HG03354 (cell line): ENCODE results near the gene SIRT1.
"Not testable (repeated sequence)": the region's sequence is repeated elsewhere in the genome, so short reads cannot be mapped to it uniquely, and the experiment has no call there.

Experiments used
- ATAC-seq: cut with Tn5 transposase; IDR thresholded peaks from one replicate; pipeline ENCODE4 v1.9.1; 2021; ENCODE audit warnings: mild to moderate bottlenecking; ENCODE audit not compliant: unreplicated experiment, poor library complexity, severe bottlenecking

The SIRT1 gene

DNA sequence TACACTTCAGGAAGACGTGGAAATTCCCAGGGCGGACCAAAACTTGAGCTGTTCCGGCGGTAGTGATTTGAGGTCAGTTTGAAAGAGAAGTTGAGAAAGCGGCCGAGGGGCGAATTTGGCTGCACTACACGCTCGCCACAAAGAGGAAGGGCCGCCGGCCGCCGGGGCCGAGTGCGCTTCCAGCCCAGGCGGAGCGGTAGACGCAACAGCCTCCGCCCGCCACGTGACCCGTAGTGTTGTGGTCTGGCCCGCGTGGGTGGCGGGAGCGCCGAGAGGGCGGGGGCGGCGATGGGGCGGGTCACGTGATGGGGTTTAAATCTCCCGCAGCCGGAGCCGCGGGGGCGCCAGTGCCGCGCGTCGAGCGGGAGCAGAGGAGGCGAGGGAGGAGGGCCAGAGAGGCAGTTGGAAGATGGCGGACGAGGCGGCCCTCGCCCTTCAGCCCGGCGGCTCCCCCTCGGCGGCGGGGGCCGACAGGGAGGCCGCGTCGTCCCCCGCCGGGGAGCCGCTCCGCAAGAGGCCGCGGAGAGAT, at the start of gene SIRT1:
SIRT1 (plus strand) TSS at position 344 of the 529 bp plus-strand sequence; CDS start at position 410, 66 bp downstream.
- peak; percentile 89 for ATAC-seq

DNA sequence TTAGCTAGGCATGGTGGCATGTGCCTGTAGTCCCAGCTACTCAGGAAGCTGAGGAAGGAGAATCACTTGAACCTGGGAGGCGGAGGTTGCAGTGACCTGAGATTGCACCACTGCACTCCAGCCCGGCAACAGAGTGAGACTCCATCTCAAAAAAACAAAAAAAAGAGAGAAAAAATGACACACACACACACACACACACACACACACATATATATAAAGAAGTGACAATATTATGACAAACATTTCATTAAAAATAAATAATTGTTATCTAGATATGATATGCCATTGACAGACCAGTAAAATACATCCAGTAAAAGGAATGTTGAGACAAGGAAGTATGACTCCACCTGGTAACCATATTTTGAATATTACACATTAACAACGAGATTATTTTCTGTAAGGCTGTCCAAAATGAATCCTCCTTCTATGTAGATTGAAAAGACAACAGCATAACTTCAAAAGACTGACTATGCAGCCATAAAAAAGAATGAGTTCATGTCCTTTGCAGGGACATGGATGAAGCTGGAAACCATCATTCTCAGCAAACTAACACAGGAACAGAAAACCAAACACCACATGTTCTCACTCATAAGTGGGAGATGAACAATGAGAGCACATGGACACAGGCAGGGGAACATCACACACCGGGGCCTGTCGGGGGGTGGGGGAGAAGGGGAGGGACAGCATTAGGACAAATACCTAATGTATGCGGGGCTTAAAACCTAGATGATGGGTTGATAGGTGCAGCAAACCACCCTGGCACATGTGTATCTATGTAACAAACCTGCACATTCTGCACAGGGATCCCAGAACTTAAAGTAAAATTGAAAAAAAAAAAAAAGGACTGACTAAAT, 48.7 kb upstream of the SIRT1 start:
- ATAC-seq = not testable (repeated sequence)

DNA sequence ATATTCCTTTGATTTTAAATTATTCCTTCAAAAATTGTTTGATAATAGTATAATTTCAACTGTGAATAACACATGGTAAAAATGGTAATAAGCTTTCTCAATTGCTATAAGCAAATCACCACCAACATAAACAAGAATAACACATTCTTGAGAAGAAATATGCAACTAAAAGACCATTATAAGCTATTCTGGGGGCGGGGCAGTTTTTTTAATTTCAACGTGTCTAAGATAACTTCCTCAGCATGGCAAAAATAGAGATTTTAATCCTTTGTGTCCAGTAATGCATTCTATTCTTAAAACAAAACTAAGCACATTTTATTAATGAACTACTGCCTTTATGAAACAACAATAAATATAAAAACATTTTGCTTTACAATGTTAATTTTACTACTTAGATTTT, 48.0 kb upstream of the SIRT1 start:
- ATAC-seq = no peak

DNA sequence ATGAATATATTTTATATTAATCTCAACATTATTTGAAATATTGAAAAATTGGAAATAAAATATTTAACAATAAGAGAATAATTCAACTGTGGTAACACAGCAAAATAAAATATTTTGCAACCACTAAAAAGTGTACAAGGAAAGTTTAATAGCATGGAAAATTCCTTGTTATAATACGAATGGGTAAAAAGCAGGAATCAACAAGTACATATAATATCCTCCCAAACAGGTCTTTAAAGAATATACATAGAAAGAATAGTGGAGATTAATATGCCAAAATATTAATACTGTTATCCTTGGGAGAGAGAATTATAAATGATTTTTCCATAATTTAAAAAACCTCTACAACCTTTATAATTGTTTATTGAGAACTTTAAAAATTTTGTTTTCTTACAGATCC, 47.5 kb upstream of the SIRT1 start:
- no peak for ATAC-seq

DNA sequence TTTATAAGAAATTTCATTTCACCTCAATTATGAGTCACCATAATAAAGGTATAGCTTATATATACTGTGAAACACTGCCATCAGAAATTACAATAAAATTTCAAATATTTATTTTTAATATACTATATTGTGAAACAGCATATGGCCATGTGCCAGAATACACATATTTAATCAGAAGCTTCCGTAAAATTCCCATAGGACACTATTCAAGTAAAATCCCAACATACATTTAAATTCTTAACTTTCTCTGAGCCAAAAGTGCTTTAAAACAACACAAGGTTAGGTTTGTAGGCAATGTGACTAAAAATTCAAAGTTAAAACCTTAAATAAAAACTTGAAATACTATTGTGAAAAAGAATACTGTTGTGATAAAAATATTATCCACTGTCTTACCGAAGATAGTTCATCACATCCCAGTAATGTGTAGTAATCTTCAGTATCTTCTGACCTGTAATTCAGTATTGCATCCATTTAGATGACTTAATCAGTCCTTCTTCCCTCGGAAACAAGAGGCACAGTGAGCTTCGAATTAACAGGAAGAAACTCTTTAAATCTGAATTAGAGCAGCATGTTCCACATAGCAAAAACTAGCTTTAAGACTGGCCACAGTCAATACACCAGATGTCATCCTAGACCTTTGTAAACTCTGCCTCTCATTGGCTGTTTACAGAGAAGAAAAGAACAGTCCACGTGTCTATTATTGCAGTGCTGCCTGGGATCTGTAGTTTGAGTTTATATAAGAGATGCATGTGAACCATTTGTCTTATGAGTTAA, 46.7 kb upstream of the SIRT1 start, which contains the start of gene DNAJC12:
DNAJC12 (minus strand) TSS at position 648 of the 774 bp plus-strand sequence; CDS start at position 471, 177 bp downstream.
- peak; percentile 84 for ATAC-seq

DNA sequence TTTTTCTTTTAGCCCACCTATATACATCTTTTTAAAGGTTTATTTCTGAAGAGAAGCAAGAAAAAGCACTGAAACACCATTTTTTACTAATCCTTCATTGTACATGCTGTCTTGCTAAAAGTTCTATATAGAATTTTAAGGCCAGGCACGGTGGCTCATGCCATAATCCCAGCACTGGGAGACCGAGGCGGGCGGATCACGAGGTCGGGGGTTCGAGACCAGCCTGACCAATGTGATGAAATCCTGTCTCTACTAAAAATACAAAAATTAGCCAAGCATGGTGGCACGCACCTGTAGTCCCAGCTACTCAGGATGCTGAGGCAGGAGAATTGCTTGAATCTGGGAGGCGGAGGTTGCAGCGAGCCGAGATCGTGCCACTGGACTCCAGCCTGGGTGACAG, 44.9 kb upstream of the SIRT1 start:
- ATAC-seq = not testable (repeated sequence)

DNA sequence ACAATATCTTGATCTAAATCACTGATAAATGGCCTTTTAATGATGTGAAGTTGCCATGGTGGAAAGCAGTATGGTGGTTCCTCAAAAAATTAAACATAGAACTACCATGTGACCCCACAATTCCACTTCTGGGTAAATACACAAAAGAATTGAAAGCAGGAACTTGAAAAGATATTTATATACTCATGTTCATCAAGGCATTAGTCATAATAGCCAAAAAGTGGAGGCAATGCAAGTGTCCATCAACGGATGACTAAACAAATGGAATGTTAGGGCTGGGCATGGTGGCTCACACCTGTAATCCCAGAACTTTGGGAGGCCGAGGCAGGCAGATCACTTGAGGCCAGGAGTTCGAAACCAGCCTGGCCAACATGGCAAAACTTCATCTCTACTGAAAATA, 44.5 kb upstream of the SIRT1 start:
- ATAC-seq = no peak

DNA sequence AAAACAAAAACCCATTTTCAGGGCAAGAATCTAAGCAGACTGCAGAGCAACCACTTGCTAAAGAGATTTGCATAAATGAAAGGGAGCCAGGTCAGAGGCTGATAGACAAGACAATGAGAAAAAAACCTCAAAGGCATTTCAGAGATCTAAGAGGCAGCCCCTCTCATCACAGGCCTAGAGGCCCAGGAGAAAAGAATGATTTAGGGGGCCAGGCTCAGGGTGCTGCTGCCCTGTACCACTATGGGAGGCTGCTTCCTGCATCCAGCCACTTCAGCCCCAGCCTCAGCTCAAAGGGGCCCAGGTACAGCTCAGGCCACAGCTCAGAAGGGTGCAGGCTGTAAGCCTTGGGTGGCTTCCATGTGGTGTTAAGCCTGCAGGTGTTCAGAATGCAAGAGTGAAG, 42.7 kb upstream of the SIRT1 start:
- no peak for ATAC-seq

DNA sequence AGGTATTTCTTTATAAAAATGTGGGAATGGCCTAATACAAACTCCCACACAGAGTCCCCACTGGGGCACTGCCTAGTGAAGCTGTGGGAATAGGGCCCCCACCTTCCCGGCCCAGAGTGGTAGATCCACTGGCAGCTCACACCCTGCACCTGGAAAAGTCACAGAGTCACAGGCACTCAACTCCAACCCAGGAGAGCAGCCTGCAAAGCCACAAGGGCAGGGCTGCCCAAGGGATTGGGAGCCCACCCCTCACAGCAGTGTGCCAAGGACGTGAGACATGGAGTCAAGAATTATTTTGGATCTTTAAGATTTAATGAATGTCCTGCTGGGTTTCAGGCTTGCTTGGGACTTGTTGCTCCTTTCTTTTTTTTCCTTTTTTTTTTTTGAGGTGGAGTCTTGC, 41.2 kb upstream of the SIRT1 start:
- no peak for ATAC-seq

DNA sequence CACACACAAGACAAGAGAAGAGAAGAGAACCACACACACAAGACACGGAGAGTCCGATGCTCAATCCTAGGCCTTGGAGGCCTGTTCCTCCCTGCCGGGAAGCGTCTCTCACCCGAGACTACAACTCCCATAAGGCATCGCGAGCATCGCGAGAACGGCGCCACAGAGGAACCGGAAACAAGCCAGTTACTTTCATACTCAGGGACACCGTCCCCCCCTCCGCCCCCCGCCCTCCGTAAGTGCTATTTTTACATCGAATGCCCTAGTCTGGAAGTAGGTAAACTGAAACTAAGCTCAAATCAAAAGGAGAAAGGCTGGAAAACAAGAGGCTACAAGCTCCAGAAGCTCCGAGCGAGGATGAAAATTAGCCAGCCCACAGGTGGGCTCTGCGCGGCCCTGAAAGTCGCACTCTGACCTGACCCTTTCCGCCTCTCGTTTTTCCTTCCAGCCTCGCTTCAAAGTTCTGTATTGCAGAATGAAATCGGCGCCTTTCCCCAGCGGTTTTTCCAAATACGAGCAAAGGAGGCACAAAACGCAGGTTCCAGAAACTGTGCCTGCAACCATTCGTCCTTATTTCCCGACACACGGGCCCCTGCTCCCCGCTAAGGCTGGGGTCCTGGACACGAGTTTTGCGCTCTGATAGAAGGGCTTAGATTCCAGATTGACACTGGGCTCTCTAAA, 35.0 kb upstream of the SIRT1 start:
- ATAC-seq = peak; percentile 96

DNA sequence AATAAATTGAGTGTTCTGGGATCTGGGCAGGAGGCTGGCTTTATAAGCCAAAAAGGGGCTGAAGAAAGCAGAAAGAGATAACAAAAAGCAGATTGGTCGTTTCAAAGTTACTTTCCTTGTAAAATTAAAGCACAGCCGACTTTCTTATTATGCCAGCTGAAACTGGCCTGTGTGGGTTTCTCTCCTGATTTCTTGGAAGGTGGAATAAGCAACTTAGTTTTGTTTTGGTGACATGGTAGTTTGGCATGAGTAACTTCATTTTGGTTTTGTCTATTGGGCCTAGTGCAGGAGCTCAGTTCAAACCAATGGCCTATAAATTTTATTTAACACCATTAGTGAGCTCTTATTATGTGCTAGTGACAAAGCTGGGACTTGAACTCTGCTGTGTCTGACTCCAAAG, 33.3 kb upstream of the SIRT1 start:
- no peak for ATAC-seq

DNA sequence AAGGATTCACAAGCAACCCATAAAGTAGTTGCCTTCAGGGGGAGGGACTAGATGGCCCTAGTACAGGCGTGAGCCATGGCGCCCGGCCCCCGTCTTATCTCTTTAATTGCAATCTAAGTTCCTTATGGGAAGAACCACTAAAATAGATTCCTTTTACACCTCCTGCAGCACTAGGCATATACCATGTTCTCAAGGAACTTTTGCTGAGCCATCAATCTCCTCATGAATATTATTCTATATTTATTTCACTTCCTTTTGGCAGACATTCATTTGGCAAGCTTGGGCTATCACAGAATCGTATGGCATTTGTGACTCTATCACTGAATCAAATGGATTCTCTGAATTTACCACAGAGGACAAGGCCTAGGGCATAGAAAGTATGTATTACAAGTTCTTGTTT, 31.7 kb upstream of the SIRT1 start:
- no peak for ATAC-seq

DNA sequence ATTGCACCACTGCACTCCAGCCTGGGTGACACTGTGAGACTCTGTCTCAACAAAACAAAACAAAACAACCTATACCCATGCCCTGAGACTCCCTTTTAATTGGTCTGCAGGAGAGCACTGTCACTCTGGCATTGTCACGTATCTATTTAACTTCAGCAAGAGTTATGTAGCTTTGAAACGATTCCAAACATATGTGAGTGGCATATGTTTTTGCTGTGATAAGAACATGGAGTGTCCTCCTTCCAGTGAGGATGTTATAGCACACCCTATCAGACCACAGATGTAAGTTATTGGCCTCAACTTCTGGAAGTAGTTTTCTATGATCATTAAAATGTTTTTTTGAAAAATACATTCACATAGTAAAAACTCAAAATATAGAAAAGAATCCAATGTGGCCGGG, 30.9 kb upstream of the SIRT1 start:
- no peak for ATAC-seq

DNA sequence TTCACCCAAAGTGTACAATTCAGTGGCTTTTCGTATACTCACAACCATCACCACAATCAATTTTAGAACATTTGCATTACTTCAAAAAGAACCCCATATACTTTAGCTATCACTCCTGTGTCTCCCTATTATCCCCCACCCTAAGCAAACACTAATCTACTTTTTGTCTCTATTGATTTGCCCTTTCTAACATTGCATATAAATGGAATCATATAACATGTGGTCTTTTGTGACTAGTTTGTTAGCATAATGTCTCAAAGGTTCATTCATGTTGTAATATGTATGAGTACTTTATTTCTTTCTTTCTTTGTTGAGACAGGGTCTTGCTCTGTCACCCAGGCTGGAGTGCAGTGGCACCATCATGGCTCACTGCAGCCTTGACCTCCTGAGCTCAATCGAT, 25.5 kb upstream of the SIRT1 start:
- no peak for ATAC-seq

DNA sequence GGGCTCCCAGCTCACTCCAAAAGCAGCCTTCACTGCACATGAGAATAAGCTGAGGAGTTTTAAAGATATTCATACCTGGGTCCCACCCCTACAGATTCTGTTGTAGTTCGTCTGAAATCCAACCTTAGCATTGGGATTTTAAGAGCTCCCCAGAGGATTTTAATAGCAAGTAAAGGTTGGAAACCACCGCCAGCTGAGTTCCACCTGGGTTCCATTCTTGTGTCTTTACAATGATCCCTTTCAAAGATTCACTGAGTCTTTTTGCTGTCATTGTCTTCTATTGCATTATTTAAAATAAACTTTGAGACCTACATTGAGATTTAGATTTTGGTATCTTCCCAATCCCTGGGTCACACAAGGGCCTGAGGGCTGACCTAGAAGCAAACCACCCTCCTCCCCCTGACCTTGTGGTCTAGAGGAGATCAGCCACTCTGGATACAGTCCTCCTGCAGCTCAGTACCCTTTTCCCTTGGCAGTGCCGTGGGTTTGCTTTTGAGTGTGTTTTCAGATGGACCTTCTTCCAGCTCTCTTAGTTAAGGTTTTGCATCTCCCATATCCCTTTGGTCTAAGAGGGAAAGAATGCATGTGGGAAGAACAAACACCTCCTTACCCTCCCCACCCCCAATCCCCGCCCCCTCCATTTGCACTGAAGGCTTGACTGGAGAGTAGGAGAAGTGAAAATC, 22.6 kb upstream of the SIRT1 start:
- no peak for ATAC-seq

DNA sequence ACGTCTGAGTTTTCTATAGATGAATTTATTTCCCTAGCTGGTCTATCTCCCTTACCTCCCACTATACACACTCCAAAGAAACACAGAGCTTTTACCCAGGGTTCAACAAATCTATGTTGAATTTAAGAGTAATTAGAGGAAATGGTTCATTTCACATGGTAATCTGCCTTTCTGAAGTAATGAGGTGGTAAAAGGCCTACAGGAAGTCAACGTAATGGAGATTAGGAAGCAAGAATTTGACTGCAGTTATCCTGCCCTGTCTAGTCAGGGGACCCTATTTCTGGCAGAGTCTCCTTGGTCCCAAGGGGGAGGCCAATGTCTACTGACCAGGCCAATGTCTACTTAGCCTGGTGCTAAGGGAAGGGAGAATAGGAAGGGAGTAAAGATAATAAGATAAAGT, 21.4 kb upstream of the SIRT1 start:
- ATAC-seq = no peak

DNA sequence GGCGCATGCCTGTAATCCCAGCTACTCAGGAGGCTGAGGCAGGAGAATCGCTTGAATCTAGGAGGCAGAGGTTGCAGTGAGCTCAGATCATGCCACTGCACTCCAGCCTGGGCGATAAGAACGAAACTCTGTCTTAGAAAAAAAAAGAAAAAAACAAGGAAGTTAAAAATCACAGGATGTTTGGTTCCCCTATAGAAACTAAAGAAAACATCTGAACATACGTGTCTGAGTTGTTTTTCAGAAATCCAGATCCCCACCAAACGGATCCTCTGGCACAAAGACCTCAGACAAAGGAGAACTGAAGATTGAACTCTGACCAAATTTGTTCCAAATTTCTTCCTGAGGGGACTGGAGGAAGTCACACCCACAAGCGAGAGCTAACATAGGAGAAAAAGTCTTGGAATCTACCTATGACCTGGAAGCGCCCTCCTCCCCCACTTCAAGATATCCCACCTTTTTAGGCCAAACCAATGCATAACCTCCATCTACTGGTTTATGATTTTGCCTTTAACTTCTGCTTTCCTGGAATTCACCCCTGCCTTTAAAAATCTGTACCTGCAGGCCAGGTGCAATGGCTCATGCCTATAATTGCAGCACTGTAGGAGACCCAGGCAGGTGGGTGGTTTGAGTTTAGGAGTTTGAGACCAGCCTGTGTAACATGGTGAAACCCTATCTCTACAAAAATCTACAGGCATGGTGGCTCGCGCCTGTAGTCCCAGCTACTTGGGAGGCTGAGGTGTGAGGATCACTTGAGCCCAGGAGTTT, 19.7 kb upstream of the SIRT1 start:
- no peak for ATAC-seq

DNA sequence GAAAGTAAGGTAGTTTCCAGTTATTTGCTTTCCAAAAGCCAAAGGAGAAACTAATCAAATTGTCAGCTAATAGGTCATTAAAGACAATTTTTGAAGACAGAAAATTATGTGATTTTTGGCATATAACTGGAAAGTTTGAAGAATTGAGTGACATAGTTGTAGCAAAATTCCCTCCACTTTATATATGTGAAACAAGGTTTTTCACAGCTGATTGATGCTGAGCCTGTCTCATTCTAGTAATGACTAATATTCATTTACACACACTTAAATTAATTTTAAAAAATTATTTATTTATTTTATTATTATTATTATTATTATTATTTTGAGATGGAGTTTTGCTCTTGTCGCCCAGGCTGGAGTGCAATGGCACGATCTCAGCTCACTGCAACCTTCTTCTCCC, 16.3 kb upstream of the SIRT1 start:
- ATAC-seq = no peak

DNA sequence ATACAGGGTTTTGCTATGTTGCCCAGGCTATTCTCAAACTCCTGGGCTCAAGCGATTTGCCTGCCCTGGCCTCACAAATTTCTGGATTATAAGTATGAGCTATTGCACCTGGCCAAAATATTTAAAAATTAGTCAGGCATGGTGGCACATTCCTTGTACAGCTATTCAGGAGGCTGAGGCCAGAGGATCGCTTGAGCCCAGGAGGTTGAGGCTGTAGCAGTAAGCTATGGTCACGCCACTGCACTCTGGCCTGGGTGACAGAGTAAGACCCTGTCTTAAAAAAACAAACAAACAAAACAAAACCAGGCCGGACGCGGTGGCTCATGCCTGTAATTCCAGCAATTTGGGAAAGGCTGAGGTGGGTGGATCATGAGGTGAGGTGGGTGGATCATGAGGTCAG, 14.5 kb upstream of the SIRT1 start:
- ATAC-seq = no peak
